Epithelial cell of alveolus of lung (primary cell): ENCODE measurements around the gene NEK11. TPM values are rescaled to one million over a fixed set of nuclear protein-coding genes. Genes with fewer than 3 reads are reported as not detected.

Source experiments
- total RNA-seq: library from RNA; depleted of rRNA; stranded (reverse); fragments of >200 nt; gene quantifications from 2 replicates; pipeline ENCODE4 v1.2.1, GENCODE V29; 2015

NEK11 gene, protein sequence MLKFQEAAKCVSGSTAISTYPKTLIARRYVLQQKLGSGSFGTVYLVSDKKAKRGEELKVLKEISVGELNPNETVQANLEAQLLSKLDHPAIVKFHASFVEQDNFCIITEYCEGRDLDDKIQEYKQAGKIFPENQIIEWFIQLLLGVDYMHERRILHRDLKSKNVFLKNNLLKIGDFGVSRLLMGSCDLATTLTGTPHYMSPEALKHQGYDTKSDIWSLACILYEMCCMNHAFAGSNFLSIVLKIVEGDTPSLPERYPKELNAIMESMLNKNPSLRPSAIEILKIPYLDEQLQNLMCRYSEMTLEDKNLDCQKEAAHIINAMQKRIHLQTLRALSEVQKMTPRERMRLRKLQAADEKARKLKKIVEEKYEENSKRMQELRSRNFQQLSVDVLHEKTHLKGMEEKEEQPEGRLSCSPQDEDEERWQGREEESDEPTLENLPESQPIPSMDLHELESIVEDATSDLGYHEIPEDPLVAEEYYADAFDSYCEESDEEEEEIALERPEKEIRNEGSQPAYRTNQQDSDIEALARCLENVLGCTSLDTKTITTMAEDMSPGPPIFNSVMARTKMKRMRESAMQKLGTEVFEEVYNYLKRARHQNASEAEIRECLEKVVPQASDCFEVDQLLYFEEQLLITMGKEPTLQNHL
- total RNA-seq = 0.32 and 2.2 TPM in 2 replicates

DNA sequence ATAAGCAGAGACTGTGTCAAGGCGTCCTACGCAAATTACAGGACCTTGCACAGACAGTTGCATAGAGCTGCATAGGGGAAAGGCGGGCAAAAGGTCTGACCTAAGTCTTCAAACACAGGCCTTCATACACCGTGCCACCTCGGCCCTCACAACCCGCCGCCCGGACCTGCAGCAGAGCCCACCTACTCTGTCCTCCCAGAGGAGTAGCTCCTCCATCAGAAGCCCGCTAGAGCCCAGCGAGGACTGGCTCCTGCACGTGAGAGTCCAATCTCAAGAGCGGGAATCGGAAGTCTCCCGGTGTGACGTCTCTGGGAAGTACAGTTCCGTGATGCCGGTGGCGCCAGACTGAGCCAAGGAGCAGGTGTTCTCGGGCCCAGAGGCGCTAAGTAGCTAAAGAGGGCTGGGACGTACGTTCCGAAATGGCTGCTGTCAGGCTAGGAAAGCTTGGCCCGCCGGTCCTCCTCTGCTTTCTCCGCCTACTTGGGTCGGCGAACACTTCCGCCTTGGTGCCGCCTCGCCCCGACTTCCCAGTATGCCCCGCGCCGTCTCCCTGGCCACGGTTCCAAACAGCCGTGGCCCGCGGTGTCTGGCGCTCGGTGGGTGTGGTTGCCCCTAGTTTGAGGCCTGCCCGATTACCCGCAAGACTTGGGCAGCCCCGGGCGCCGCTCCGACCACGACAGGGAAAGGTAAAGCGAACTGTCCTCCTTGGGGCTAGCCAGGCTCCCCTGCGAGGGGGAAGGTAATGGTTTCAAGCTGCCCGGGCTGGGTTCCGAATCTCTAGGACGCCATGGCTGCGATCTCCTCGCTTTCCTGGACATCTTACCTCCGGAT is at the start of gene NEK11, which contains the start of gene ASTE1:
Gene NEK11 (plus strand): TSS at position 557 of the 831 bp plus-strand sequence. CDS start 2,832 bp downstream, outside the sequence.
Gene ASTE1 (minus strand): TSS at position 505 of the 831 bp plus-strand sequence. CDS start 1,519 bp downstream, outside the sequence.

DNA sequence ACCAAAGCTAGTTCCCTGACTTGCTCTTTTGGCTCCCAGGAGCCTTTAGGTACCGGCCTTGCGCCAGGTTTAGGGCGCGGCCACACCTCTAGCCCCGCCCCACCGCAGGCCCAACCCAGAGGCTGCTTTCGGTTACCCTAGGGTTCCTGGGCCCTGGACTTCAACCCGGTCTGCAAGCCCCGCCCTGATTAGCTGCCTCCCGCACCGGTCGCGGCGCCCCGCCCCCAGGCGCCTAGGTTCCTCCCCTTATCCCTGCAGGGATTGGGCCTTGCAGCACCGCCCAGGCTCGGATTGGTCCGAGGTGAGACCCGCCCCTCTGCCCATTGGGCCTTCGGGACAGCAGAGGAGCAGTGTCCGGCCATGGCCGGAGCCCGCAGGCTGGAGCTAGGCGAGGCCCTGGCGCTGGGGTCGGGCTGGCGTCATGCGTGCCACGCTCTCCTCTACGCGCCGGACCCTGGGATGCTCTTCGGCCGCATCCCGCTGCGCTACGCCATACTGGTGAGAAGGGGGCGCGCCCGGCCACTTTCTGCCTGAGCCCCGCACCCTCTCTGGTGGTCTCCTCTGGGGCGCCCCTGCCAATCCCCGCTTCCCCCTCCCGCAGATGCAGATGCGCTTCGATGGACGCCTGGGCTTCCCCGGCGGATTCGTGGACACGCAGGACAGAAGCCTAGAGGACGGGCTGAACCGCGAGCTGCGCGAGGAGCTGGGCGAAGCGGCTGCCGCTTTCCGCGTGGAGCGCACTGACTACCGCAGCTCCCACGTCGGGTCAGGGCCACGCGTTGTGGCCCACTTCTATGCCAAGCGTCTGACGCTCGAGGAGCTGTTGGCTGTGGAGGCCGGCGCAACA is 355.0 kb downstream of the NEK11 start, which contains the start of gene NUDT16:
Gene NUDT16 (plus strand): TSS at position 330 of the 847 bp plus-strand sequence. CDS start 31 bp downstream, at position 361.

Other genes starting within 250 kb of the NEK11 start
- 45.0 and 56.4 TPM in 2 replicates for gene ATP2C1, start 132.8 kb upstream of the NEK11 start, total RNA-seq
- 2.8 and 3.9 TPM in 2 replicates for gene ASTE1, start 52 bp upstream of the NEK11 start, total RNA-seq